ENCODE data around the gene BHMT2. TPM values are rescaled to one million over a fixed set of nuclear protein-coding genes. Genes with fewer than 3 reads are reported as not detected.

Gene BHMT2
- total RNA-seq, 4 donors from 2014 or later: 0.42 to 5.4 (median 1.8) TPM

GRCh38 chr5:79032782-79033181, 36.8 kb upstream of the BHMT2 start:
- intact Hi-C loops (cut with DNase I; ENCODE audit: low total_unique reads): no loop called here
- no peak overlapping the region for H3K4me3 ChIP-seq (ENCODE audit: low read depth, poor library complexity, severe bottlenecking)
- DNase-seq (ENCODE audit: low spot score in 2 of 2): no peak
- 88 to 92% methylated on average over 5 of the region's 5 CpGs for WGBS, 2 donors
- no peak for TF ChIP-seq CTCF (IDR thresholded peaks at IDR 0.05)
- TF ChIP-seq POLR2A (IDR thresholded peaks at IDR 0.05): no peak

- DNase-seq (ENCODE audit: low spot score in 2 of 2): no peak
- WGBS, 2 donors: 95 to 96% methylated on average over 3 of the region's 3 CpGs
- H3K4me3 ChIP-seq (ENCODE audit: low read depth, poor library complexity, severe bottlenecking): no peak overlapping the region
- intact Hi-C loops (cut with DNase I; ENCODE audit: low total_unique reads): no loop called here
- TF ChIP-seq CTCF (IDR thresholded peaks at IDR 0.05) (no peak), POLR2A (IDR thresholded peaks at IDR 0.05) (no peak)
Measured at GRCh38 chr5:79035237-79035636, 34.3 kb upstream of the BHMT2 start.

GRCh38 chr5:79036769-79037168, 32.8 kb upstream of the BHMT2 start:
- intact Hi-C loops (cut with DNase I; ENCODE audit: low total_unique reads): no loop called here
- DNase-seq (ENCODE audit: low spot score in 2 of 2): no peak
- TF ChIP-seq CTCF (IDR thresholded peaks at IDR 0.05) (no peak), POLR2A (IDR thresholded peaks at IDR 0.05) (no peak)
- no peak overlapping the region for H3K4me3 ChIP-seq (ENCODE audit: low read depth, poor library complexity, severe bottlenecking)
- WGBS, 2 donors: 90 to 100% methylated on average over 2 of the region's 2 CpGs

- no peak overlapping the region for H3K4me3 ChIP-seq (ENCODE audit: low read depth, poor library complexity, severe bottlenecking)
- 81 to 82% methylated on average over 3 of the region's 3 CpGs for WGBS, 2 donors
- intact Hi-C loops (cut with DNase I; ENCODE audit: low total_unique reads): no loop called here
- no peak for TF ChIP-seq POLR2A (IDR thresholded peaks at IDR 0.05)
- TF ChIP-seq CTCF (IDR thresholded peaks at IDR 0.05): no peak
- no peak for DNase-seq (ENCODE audit: low spot score in 2 of 2)
Measured at GRCh38 chr5:79042188-79042587, 27.4 kb upstream of the BHMT2 start.

- TF ChIP-seq CTCF (IDR thresholded peaks at IDR 0.05): no peak
- TF ChIP-seq POLR2A (IDR thresholded peaks at IDR 0.05): no peak
- WGBS, 2 donors: 87 to 95% methylated on average over 3 of the region's 3 CpGs
- no peak overlapping the region for H3K4me3 ChIP-seq (ENCODE audit: low read depth, poor library complexity, severe bottlenecking)
- no peak for DNase-seq (ENCODE audit: low spot score in 2 of 2)
- intact Hi-C loops (cut with DNase I; ENCODE audit: low total_unique reads): no loop called here
Measured at GRCh38 chr5:79047199-79047598, 22.4 kb upstream of the BHMT2 start.

GRCh38 chr5:79048437-79048836, 21.1 kb upstream of the BHMT2 start:
- no peak overlapping the region for H3K4me3 ChIP-seq (ENCODE audit: low read depth, poor library complexity, severe bottlenecking)
- no peak for TF ChIP-seq POLR2A (IDR thresholded peaks at IDR 0.05)
- TF ChIP-seq CTCF (IDR thresholded peaks at IDR 0.05): no peak
- intact Hi-C loops (cut with DNase I; ENCODE audit: low total_unique reads): no loop called here
- DNase-seq (ENCODE audit: low spot score in 2 of 2): no peak
